ENCODE measurements around the gene ZNF385A. TPM values are rescaled to one million over a fixed set of nuclear protein-coding genes. Genes with fewer than 3 reads are reported as not detected.
A peak's percentile ranks its signal among the peaks of the same experiment; 100 is the strongest.

ZNF385A gene
- polyA plus RNA-seq, 2 donors, result 44.6 to 49.9 TPM

DNA sequence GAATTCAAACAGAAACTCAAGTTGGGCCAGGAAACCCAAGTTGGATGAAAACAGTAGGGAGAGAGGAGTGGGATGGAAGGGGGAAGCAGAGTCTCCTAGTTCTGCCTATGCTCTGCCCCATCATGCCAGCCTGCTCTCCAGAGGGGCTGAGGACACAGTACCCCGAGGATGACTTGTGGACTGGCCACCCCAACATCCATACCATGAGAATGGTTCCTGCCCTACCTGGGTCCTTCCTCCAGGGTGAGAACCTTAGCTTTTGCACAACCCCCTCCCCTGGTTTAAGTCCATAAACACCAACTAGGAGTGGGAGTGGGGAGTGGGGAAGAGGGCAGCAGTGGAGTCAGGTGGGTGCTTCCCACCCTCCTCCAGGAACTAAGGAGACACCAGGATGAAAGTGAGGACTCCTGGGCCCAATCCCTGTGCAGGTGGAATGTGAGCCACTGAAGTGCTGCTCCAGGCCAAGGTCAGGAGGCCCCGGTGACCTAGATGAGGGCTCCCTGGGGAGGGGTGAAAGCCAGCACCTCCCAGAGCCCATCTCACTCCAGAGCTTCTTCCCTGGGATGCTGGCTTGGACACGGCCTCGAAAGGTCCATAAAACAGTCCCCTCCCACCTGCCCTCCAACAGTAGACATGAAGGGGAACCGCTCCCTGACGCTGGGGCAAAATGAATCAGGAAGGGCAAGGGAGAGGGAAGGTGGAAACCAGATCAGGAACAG is 6.6 kb downstream of the ZNF385A start:
- peak overlapping the region in 1 of 2 donors; percentile 51 for H3K27ac ChIP-seq (ENCODE audit: low read depth in 2 of 2, low read length in 1 of 2)
- H3K9me3 ChIP-seq (ENCODE audit: control insufficient read depth in 2 of 2, insufficient read depth in 1 of 2, low read depth in 1 of 2, low read length in 1 of 2), result no peaks in the 10 kb centered on the region
- H3K4me3 ChIP-seq (ENCODE audit: low read depth in 1 of 2, low read length in 2 of 2), result no peak overlapping the region
- H3K36me3 ChIP-seq (ENCODE audit: control insufficient read depth in 2 of 2, insufficient read depth in 2 of 2, low read length in 1 of 2), result peaks cover 0 to 13% of the 10 kb centered on the region in 2 donors
- peaks cover 3 to 16% of the 10 kb centered on the region in 2 donors for H3K4me1 ChIP-seq (ENCODE audit: control insufficient read depth in 2 of 2, insufficient read depth in 2 of 2, low read length in 1 of 2)
- WGBS, 2 donors, result 81 to 84% methylated on average over 6 of the region's 6 CpGs
- no peaks in the 10 kb centered on the region for H3K27me3 ChIP-seq (ENCODE audit: control insufficient read depth in 1 of 2, insufficient read depth in 2 of 2, low read length in 2 of 2)

DNA sequence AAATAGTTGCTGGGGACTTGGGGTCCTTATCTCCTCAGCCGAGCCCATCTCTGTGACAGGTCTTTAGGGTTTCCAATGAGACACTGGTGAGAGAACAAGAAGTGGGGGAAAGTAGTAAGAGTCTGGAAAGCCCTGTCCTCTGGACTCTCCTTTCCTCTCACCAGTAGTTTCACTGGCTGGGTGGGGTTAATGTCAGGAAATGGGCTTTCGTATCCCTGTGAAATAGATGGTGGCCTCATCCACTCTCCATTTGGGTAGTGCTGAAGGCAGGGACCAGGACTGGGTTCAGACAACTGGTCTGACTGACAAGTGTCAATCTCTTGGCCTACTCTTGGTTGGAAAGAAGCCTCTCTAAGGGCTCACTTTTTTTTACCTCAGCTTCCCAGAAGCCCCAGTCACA is 7.5 kb downstream of the ZNF385A start:
- Histone ChIP-seq H3K4me1 (ENCODE audit: control insufficient read depth in 2 of 2, insufficient read depth in 2 of 2, low read length in 1 of 2) (peaks cover 3 to 16% of the 10 kb centered on the region in 2 donors), H3K36me3 (ENCODE audit: control insufficient read depth in 2 of 2, insufficient read depth in 2 of 2, low read length in 1 of 2) (peaks cover 0 to 13% of the 10 kb centered on the region in 2 donors), H3K27me3 (ENCODE audit: control insufficient read depth in 1 of 2, insufficient read depth in 2 of 2, low read length in 2 of 2) (no peaks in the 10 kb centered on the region), H3K27ac (ENCODE audit: low read depth in 2 of 2, low read length in 1 of 2) (peak overlapping the region in 1 of 2 donors; percentile 95), H3K4me3 (ENCODE audit: low read depth in 1 of 2, low read length in 2 of 2) (no peak overlapping the region), H3K9me3 (ENCODE audit: control insufficient read depth in 2 of 2, insufficient read depth in 1 of 2, low read depth in 1 of 2, low read length in 1 of 2) (no peaks in the 10 kb centered on the region)
- 79 to 85% methylated on average over 2 of the region's 2 CpGs for WGBS, 2 donors

DNA sequence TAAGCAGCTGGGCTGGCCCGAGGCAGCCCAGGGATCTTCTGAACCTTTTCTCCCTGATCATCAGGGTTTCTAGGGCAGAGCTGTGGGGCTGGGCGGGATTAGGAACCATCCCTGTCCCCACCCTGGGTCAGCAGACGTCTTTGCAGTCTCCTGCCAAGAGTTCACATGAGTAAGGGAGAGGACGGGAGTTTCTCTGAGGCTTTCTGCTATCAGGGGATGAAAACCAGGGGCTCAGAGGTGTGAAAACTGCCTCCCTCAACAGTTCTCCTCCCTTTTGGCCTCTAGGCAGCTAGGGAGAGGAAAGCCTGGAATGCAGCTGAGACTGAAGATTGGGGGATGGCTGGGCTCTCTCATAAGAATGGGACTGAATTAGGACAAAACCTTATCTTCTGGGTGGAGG is 7.9 kb downstream of the ZNF385A start:
- WGBS, 2 donors, result 59 to 66% methylated on average over 4 of the region's 4 CpGs
- peaks cover 7 to 20% of the 10 kb centered on the region in 2 donors for H3K4me1 ChIP-seq (ENCODE audit: control insufficient read depth in 2 of 2, insufficient read depth in 2 of 2, low read length in 1 of 2)
- H3K9me3 ChIP-seq (ENCODE audit: control insufficient read depth in 2 of 2, insufficient read depth in 1 of 2, low read depth in 1 of 2, low read length in 1 of 2), result no peaks in the 10 kb centered on the region
- peaks cover 0 to 17% of the 10 kb centered on the region in 2 donors for H3K36me3 ChIP-seq (ENCODE audit: control insufficient read depth in 2 of 2, insufficient read depth in 2 of 2, low read length in 1 of 2)
- H3K27ac ChIP-seq (ENCODE audit: low read depth in 2 of 2, low read length in 1 of 2), result peak overlapping the region in 1 of 2 donors; percentile 95
- no peak overlapping the region for H3K4me3 ChIP-seq (ENCODE audit: low read depth in 1 of 2, low read length in 2 of 2)
- no peaks in the 10 kb centered on the region for H3K27me3 ChIP-seq (ENCODE audit: control insufficient read depth in 1 of 2, insufficient read depth in 2 of 2, low read length in 2 of 2)

DNA sequence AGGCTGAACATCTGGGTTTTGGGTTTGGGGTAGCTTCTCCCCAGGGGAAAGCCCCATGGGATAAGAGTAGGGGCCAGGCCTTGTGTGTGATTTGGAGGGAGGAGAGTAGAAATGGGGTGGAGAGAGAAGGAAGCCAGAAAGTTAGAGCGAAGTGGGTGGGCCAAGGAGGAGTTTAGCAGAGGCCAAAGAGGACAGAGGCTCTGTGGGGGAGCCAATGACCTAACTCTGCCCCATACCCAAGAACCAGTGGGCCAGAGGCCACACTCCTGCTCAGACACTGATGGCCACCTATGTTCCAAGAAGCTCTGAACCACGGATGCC is 9.3 kb downstream of the ZNF385A start:
- peaks cover 0 to 24% of the 10 kb centered on the region in 2 donors for H3K36me3 ChIP-seq (ENCODE audit: control insufficient read depth in 2 of 2, insufficient read depth in 2 of 2, low read length in 1 of 2)
- H3K9me3 ChIP-seq (ENCODE audit: control insufficient read depth in 2 of 2, insufficient read depth in 1 of 2, low read depth in 1 of 2, low read length in 1 of 2), result no peaks in the 10 kb centered on the region
- no peaks in the 10 kb centered on the region for H3K27me3 ChIP-seq (ENCODE audit: control insufficient read depth in 1 of 2, insufficient read depth in 2 of 2, low read length in 2 of 2)
- WGBS, 2 donors, result 52 to 70% methylated on average over 2 of the region's 2 CpGs
- no peak overlapping the region for H3K4me3 ChIP-seq (ENCODE audit: low read depth in 1 of 2, low read length in 2 of 2)
- H3K4me1 ChIP-seq (ENCODE audit: control insufficient read depth in 2 of 2, insufficient read depth in 2 of 2, low read length in 1 of 2), result peaks cover 7 to 23% of the 10 kb centered on the region in 2 donors
- H3K27ac ChIP-seq (ENCODE audit: low read depth in 2 of 2, low read length in 1 of 2), result peak overlapping the region; percentile 77 to 95

DNA sequence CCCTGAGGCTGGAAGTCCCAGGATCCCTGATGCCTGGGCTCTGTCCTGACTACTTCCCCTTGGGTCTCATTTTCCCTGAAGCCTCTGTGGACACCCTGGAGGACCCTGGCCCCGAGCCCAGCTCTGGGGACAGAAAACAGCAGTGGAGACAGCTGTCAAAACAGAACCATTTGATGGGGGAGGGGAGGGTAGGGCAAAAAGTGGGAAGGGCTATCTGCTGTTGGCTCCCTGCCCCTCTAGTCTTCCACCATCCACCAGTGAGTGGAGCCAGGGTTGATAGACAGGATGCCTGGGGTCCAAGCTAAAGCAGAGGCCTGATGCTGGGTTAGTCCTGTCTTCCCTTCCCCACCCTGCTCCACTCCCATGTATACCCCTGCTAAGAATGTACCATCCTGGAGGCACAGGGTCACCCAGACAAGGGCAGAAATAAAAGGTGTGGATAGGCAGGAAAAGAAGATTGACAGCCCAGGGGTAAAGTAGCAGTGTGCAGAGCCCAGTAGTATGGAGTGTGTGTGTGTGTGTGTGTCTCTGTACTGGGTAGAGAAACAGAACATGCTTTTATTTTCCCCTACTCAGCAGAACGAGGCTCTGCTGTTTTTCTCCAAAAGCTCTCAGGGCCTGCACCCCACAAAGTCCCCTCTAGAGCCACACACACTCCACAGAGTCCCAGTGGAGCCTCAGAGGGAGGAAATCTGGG is 9.8 kb downstream of the ZNF385A start:
- Histone ChIP-seq H3K27ac (ENCODE audit: low read depth in 2 of 2, low read length in 1 of 2) (peak overlapping the region; percentile 77 to 95), H3K9me3 (ENCODE audit: control insufficient read depth in 2 of 2, insufficient read depth in 1 of 2, low read depth in 1 of 2, low read length in 1 of 2) (no peaks in the 10 kb centered on the region), H3K4me1 (ENCODE audit: control insufficient read depth in 2 of 2, insufficient read depth in 2 of 2, low read length in 1 of 2) (peaks cover 7 to 20% of the 10 kb centered on the region in 2 donors), H3K36me3 (ENCODE audit: control insufficient read depth in 2 of 2, insufficient read depth in 2 of 2, low read length in 1 of 2) (peaks cover 0 to 24% of the 10 kb centered on the region in 2 donors), H3K27me3 (ENCODE audit: control insufficient read depth in 1 of 2, insufficient read depth in 2 of 2, low read length in 2 of 2) (no peaks in the 10 kb centered on the region), H3K4me3 (ENCODE audit: low read depth in 1 of 2, low read length in 2 of 2) (no peak overlapping the region)
- WGBS, 2 donors, result 44 to 50% methylated on average over 2 of the region's 2 CpGs

DNA sequence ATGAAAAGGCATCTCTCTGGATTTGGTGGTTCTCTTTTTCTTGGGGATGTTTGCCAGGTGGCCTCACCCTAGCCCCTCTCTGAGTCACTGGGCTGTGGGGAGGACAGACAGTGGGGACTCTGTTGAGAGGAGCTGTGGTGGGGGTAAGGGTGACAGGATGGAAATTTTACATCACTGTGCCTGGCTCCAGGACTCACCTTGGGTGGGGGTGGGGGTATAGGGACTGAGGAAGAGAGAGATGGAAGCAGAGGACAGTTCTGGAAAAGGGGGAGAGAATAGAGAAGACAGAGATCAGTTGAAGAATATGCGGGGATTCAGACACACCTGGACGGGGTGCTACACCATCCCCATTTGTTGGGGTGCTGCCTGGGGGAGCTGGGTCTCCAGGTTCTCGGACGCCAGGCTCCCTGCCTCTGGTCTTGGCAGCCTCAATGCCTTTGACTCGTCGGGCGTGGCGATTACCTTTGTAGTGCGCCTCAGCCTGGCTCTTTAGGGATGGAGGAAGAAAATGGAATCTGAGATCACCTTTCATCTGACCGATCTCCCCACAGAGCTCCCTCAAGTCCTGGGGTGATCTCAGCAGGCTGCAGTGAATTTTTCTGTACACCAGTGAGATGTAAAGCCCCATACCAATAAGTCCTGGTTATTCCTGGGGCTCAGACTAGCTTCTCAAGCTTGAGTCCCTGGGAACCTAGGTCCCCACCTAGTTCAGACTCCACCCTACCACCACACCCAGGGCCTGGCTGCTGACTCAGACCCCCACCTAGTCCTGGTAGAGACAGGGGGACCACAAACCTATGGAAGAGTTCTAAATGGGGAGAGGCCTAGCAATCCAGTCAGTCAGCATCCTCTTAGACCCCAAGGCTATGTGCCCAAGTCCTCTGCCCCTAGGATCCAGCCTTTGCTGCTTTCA is 10.6 kb downstream of the ZNF385A start:
- WGBS, 2 donors, result 64 to 83% methylated on average over 8 to 10 of the region's 10 CpGs
- Histone ChIP-seq H3K9me3 (ENCODE audit: control insufficient read depth in 2 of 2, insufficient read depth in 1 of 2, low read depth in 1 of 2, low read length in 1 of 2) (no peaks in the 10 kb centered on the region), H3K36me3 (ENCODE audit: control insufficient read depth in 2 of 2, insufficient read depth in 2 of 2, low read length in 1 of 2) (peaks cover 0 to 24% of the 10 kb centered on the region in 2 donors), H3K4me1 (ENCODE audit: control insufficient read depth in 2 of 2, insufficient read depth in 2 of 2, low read length in 1 of 2) (peaks cover 4 to 22% of the 10 kb centered on the region in 2 donors), H3K27ac (ENCODE audit: low read depth in 2 of 2, low read length in 1 of 2) (peak overlapping the region; percentile 77 to 95), H3K4me3 (ENCODE audit: low read depth in 1 of 2, low read length in 2 of 2) (no peak overlapping the region), H3K27me3 (ENCODE audit: control insufficient read depth in 1 of 2, insufficient read depth in 2 of 2, low read length in 2 of 2) (no peaks in the 10 kb centered on the region)

DNA sequence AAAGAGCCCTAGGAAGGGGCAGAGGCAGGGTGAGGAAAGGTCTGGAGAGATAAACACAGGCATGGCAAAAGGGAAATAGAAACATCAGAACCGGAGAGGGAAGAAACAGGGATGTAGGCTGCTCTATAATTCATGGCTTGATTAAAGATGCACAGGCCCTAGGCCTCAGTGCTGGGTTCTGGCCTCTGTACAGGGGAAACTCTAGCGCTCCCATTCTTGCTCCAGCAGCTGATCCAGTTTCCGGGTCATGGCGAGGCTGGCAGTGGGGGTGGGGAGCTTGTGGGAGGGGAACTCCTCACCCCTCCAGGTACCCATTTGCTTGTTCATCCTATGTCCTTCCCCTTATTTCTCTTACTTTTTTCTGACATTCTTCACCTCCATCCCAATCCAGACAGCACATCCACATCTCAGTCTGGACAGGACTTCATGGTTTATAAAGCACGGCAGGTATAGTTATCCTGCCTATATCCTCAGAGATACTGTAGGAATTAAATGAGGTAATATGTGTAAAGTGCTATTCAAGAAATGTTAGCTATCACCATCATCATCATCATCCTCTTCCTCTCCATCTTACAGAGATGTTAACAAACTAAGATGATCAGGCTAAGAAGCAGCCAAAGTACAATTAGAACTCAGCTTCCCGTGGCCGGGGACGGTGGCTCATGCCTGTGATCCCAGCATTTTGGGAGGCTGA is 12.3 kb downstream of the ZNF385A start:
- H3K27me3 ChIP-seq (ENCODE audit: control insufficient read depth in 1 of 2, insufficient read depth in 2 of 2, low read length in 2 of 2), result no peaks in the 10 kb centered on the region
- 48 to 52% methylated on average over 8 of the region's 8 CpGs for whole genome bisulfite sequencing, 2 donors
- peak overlapping the region; percentile 23 to 81 for H3K27ac ChIP-seq (ENCODE audit: low read depth in 2 of 2, low read length in 1 of 2)
- H3K36me3 ChIP-seq (ENCODE audit: control insufficient read depth in 2 of 2, insufficient read depth in 2 of 2, low read length in 1 of 2), result peaks cover 0 to 18% of the 10 kb centered on the region in 2 donors
- H3K4me3 ChIP-seq (ENCODE audit: low read depth in 1 of 2, low read length in 2 of 2), result no peak overlapping the region
- H3K9me3 ChIP-seq (ENCODE audit: control insufficient read depth in 2 of 2, insufficient read depth in 1 of 2, low read depth in 1 of 2, low read length in 1 of 2), result no peaks in the 10 kb centered on the region
- H3K4me1 ChIP-seq (ENCODE audit: control insufficient read depth in 2 of 2, insufficient read depth in 2 of 2, low read length in 1 of 2), result peaks cover 4 to 22% of the 10 kb centered on the region in 2 donors

DNA sequence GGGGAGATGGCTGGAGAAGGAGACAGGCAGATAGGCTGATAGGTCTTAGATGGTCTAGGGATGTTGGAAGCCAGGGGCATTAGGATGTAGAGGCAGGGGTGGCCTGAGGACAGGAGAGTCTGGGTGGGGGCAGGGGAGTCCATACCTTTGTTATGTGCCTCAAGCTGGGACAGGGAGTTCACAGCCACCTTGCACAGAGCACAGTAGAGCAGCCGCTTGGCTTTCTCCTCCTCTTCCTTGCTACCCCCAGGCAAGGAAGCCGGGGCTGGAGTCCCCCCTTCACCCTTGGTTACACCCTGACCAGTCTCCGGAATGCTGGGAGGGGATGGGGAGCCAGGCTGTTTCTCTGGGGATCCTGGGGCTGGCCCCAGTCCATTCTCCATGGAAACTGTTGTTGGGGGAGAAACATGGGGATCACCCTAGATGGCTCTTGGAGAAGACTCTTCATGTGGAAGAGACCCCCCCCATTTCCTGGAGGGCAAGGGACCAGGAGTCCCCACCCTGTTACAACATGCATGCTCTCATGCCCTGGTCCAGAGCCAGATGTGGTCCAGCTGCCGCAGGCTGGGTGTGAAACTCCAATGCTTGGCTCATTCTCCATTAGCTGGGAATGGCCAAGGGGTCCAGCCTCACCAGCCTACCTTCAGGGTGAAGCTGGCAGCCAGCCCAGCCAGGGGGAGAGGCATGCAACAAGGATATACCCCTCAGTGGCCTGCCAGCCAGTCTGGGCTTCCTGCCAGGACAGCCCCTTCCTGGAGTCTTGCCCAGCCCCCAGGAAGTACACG is 13.0 kb downstream of the ZNF385A start:
- Histone ChIP-seq H3K9me3 (ENCODE audit: control insufficient read depth in 2 of 2, insufficient read depth in 1 of 2, low read depth in 1 of 2, low read length in 1 of 2) (no peaks in the 10 kb centered on the region), H3K27me3 (ENCODE audit: control insufficient read depth in 1 of 2, insufficient read depth in 2 of 2, low read length in 2 of 2) (no peaks in the 10 kb centered on the region), H3K36me3 (ENCODE audit: control insufficient read depth in 2 of 2, insufficient read depth in 2 of 2, low read length in 1 of 2) (peaks cover 0 to 17% of the 10 kb centered on the region in 2 donors), H3K27ac (ENCODE audit: low read depth in 2 of 2, low read length in 1 of 2) (peak overlapping the region; percentile 50 to 81), H3K4me1 (ENCODE audit: control insufficient read depth in 2 of 2, insufficient read depth in 2 of 2, low read length in 1 of 2) (peaks cover 4 to 22% of the 10 kb centered on the region in 2 donors), H3K4me3 (ENCODE audit: low read depth in 1 of 2, low read length in 2 of 2) (no peak overlapping the region)
- WGBS, 2 donors, result 32 to 56% methylated on average over 5 of the region's 5 CpGs

Data from esophagus (tissue), 2 donors.